Measurements from ENCODE around the gene DCUN1D2. TPM values are rescaled to one million over a fixed set of nuclear protein-coding genes. Genes with fewer than 3 reads are reported as not detected.
"Not testable (repeated sequence)": the region's sequence is repeated elsewhere in the genome, so short reads cannot be mapped to it uniquely, and the experiment has no call there.

Gene DCUN1D2
- total RNA-seq, 4 donors from 2014 or later = 23.9 to 29.1 (median 26.9) TPM

GRCh38 chr13:113442354-113442984 lies 48.0 kb downstream of the DCUN1D2 start:
- peak in 1 of 3 donors; percentile 23 for DNase-seq
- Histone ChIP-seq H3K4me3 (no peak overlapping the region), H3K9me3 (no peaks in the 10 kb centered on the region), H3K27me3 (no peaks in the 10 kb centered on the region), H3K36me3 (no peaks in the 10 kb centered on the region), H3K4me1 (peaks cover 0 to 5% (median 0%) of the 10 kb centered on the region in 4 donors), H3K27ac (no peak overlapping the region)
- TF ChIP-seq POLR2A (IDR thresholded peaks at IDR 0.05) (no peak), CTCF (IDR thresholded peaks at IDR 0.05) (no peak)

- DNase-seq = peak in 1 of 3 donors; percentile 42
- Histone ChIP-seq H3K27me3 (no peaks in the 10 kb centered on the region), H3K4me3 (no peak overlapping the region), H3K4me1 (peaks cover 0 to 5% (median 0%) of the 10 kb centered on the region in 4 donors), H3K36me3 (no peaks in the 10 kb centered on the region), H3K9me3 (no peaks in the 10 kb centered on the region), H3K27ac (no peak overlapping the region)
- TF ChIP-seq POLR2A (IDR thresholded peaks at IDR 0.05) (no peak), CTCF (IDR thresholded peaks at IDR 0.05) (no peak)
Measured at GRCh38 chr13:113441661-113442060, 48.9 kb downstream of the DCUN1D2 start.

- no peak for DNase-seq
- Histone ChIP-seq H3K27me3 (no peaks in the 10 kb centered on the region), H3K4me1 (no peaks in the 10 kb centered on the region), H3K36me3 (no peaks in the 10 kb centered on the region), H3K27ac (no peak overlapping the region), H3K9me3 (no peaks in the 10 kb centered on the region), H3K4me3 (no peak overlapping the region)
- no peak for TF ChIP-seq CTCF (IDR thresholded peaks at IDR 0.05)
- no peak for TF ChIP-seq POLR2A (IDR thresholded peaks at IDR 0.05)
Measured at GRCh38 chr13:113437408-113438010, 53.0 kb downstream of the DCUN1D2 start.

GRCh38 chr13:113436866-113437265 lies 53.6 kb downstream of the DCUN1D2 start:
- H3K36me3 ChIP-seq, DNase-seq, H3K27me3 ChIP-seq, H3K4me3 ChIP-seq, H3K9me3 ChIP-seq, H3K27ac ChIP-seq, H3K4me1 ChIP-seq: not testable (repeated sequence)

GRCh38 chr13:113435907-113436306 lies 54.6 kb downstream of the DCUN1D2 start:
- H3K4me3 ChIP-seq, H3K36me3 ChIP-seq, DNase-seq, H3K27me3 ChIP-seq, H3K9me3 ChIP-seq, H3K27ac ChIP-seq, H3K4me1 ChIP-seq: not testable (repeated sequence)

- no peak for TF ChIP-seq POLR2A (IDR thresholded peaks at IDR 0.05)
- no peak for TF ChIP-seq CTCF (IDR thresholded peaks at IDR 0.05)
Measured at GRCh38 chr13:113433391-113433916, 57.1 kb downstream of the DCUN1D2 start.

More at GRCh38 chr13:113433391-113433916, 57.1 kb downstream of the DCUN1D2 start:
- Histone ChIP-seq H3K36me3 (no peaks in the 10 kb centered on the region), H3K27ac (no peak overlapping the region), H3K4me1 (no peaks in the 10 kb centered on the region), H3K27me3 (no peaks in the 10 kb centered on the region), H3K4me3 (no peak overlapping the region), H3K9me3 (no peaks in the 10 kb centered on the region)
- DNase-seq = no peak

All from Peyer's patch (tissue), 4 donors.